Tibial nerve (tissue), 4 donors: Measurements from ENCODE around the gene MAP1LC3B.
"Not testable (repeated sequence)": the region's sequence is repeated elsewhere in the genome, so short reads cannot be mapped to it uniquely, and the experiment has no call there.

Experiments
- CTCF ChIP-seq, 5 experiments: fragments of 200-600 bp in 3 of 5; fragments of 450-650 bp in 2 of 5; sonication (generic) in 3 of 5; IDR thresholded peaks; one replicate each; pipeline ENCODE4 v1.5.1; 2016 to 2019; ENCODE audit warnings: antibody characterized with exemption in 5 of 5, mild to moderate bottlenecking in 3 of 5, moderate library complexity in 2 of 5
- EP300 ChIP-seq, 2 donors: sonication (generic); formaldehyde crosslinking; IDR thresholded peaks; one replicate each; pipeline ENCODE4 v1.6.1; 2017; ENCODE audit warnings: antibody characterized with exemption in 2 of 2, mild to moderate bottlenecking in 1 of 2

DNA sequence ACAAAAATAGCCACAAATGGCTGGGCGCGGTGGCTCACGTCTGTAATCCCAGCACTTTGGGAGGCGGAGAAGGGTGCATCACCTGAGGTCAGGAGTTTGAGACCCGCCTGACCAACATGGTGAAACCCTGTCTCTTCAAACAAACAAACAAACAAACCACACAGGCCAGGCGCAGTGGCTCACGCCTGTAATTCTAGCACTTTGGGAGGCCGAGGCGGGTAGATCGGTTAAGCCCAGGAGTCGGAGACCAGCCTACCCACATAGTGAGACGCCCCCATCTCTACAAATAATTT, 7.3 kb upstream of the MAP1LC3B start:
- not testable (repeated sequence) for TF ChIP-seq EP300, CTCF (IDR thresholded peaks at IDR 0.05)
